DOHH2 (cell line): ENCODE measurements around the gene GNB3.

Experiments
- H3F3A ChIP-seq: fragments of 200-600 bp; sonication (generic), shearing (Covaris generic); 2 replicates; pipeline ENCODE4 v1.6.0; 2016; ENCODE audit warnings: antibody characterized with exemption, mild to moderate bottlenecking; ENCODE audit not compliant: control insufficient read depth, insufficient read depth
- H3K27ac ChIP-seq: fragments of 200-600 bp; sonication (generic); 2 replicates; pipeline ENCODE4 v1.5.1; 2014; ENCODE audit warnings: low read depth, mild to moderate bottlenecking, low read length, moderate library complexity
- H3K27me3 ChIP-seq: fragments of 200-600 bp; sonication (generic); 2 replicates; pipeline ENCODE4 v1.6.1; 2014; ENCODE audit warnings: mild to moderate bottlenecking, low read length, mixed read lengths; ENCODE audit not compliant: control insufficient read depth
- H3K36me3 ChIP-seq: fragments of 200-600 bp; sonication (generic); 2 replicates; pipeline ENCODE4 v1.6.1; 2014; ENCODE audit warnings: mild to moderate bottlenecking, low read length, moderate library complexity, mixed read lengths; ENCODE audit not compliant: control insufficient read depth
- H3K4me1 ChIP-seq: fragments of 200-600 bp; sonication (generic); 2 replicates; pipeline ENCODE4 v1.6.1; 2014; ENCODE audit warnings: mild to moderate bottlenecking, low read length, mixed read lengths; ENCODE audit not compliant: control insufficient read depth
- H3K4me2 ChIP-seq: fragments of 200-600 bp; sonication (generic); 2 replicates; pipeline ENCODE4 v1.6.0; 2014; ENCODE audit warnings: mild to moderate bottlenecking, low read length, moderate library complexity
- H3K4me3 ChIP-seq: fragments of 200-600 bp; sonication (generic); 2 replicates; pipeline ENCODE4 v1.5.1; 2014; ENCODE audit warnings: mild to moderate bottlenecking, low read length, mixed read lengths
- H3K79me2 ChIP-seq: fragments of 200-600 bp; sonication (generic); 2 replicates; pipeline ENCODE4 v1.6.1; 2014; ENCODE audit warnings: mild to moderate bottlenecking, low read length, mixed read lengths; ENCODE audit not compliant: control insufficient read depth
- H3K9me2 ChIP-seq: fragments of 200-600 bp; sonication (generic); replicated peaks from 2 replicates; pipeline ENCODE4 v1.6.1; 2014; ENCODE audit warnings: mild to moderate bottlenecking, low read length, mixed read lengths; ENCODE audit not compliant: control insufficient read depth
- H3K9me3 ChIP-seq: fragments of 200-600 bp; sonication (generic); 2 replicates; pipeline ENCODE4 v1.6.1; 2014; ENCODE audit warnings: antibody characterized with exemption, low read length, mixed read lengths; ENCODE audit not compliant: control insufficient read depth, insufficient read depth
- H4K20me1 ChIP-seq: fragments of 200-600 bp; sonication (generic); 2 replicates; pipeline ENCODE4 v1.6.0; 2014; ENCODE audit warnings: low read depth, mild to moderate bottlenecking, antibody characterized with exemption, low read length, moderate library complexity; ENCODE audit not compliant: control insufficient read depth, insufficient read depth
- EZH2phosphoT487 ChIP-seq: fragments of 200-600 bp; sonication (generic); IDR thresholded peaks from 2 replicates; pipeline ENCODE4 v1.6.1; 2017; ENCODE audit warnings: borderline replicate concordance, mild to moderate bottlenecking, antibody characterized with exemption, low read length, moderate library complexity, mixed read lengths
- TF ChIP-seq, protein P1 (sequence below): fragments of 200-600 bp; sonication (generic); IDR thresholded peaks from one replicate; pipeline ENCODE4 v1.5.1; 2014; ENCODE audit warnings: antibody characterized with exemption, mild to moderate bottlenecking, low read depth, low read length; ENCODE audit not compliant: poor library complexity, severe bottlenecking

The GNB3 gene

GRCh38 chr12:6826125-6826733, 14.5 kb upstream of the GNB3 start:
- Histone ChIP-seq H3K36me3 (no peaks in the 10 kb centered on the region), H3K4me2 (no peak overlapping the region), H3K9me3 (no peaks in the 10 kb centered on the region), H4K20me1 (no peaks in the 10 kb centered on the region), H3K4me1 (peaks cover 27% of the 10 kb centered on the region), H3K79me2 (no peaks in the 10 kb centered on the region), H3K27ac (no peak overlapping the region), H3K9me2 (no peaks in the 10 kb centered on the region), H3F3A (no peaks in the 10 kb centered on the region), H3K27me3 (peaks cover 91% of the 10 kb centered on the region), H3K4me3 (no peak overlapping the region)
- TF ChIP-seq EZH2phosphoT487, result no peak

GRCh38 chr12:6826734-6827436, 13.8 kb upstream of the GNB3 start:
- Histone ChIP-seq H3K27me3 (peaks cover 95% of the 10 kb centered on the region), H3K36me3 (no peaks in the 10 kb centered on the region), H3K79me2 (no peaks in the 10 kb centered on the region), H3K4me1 (peaks cover 22% of the 10 kb centered on the region), H3F3A (no peaks in the 10 kb centered on the region), H3K9me2 (no peaks in the 10 kb centered on the region), H4K20me1 (no peaks in the 10 kb centered on the region), H3K4me3 (no peak overlapping the region), H3K4me2 (peak overlapping the region; percentile 42), H3K9me3 (no peaks in the 10 kb centered on the region), H3K27ac (no peak overlapping the region)
- TF ChIP-seq EZH2phosphoT487, result no peak
- TF ChIP-seq, protein P1, sequence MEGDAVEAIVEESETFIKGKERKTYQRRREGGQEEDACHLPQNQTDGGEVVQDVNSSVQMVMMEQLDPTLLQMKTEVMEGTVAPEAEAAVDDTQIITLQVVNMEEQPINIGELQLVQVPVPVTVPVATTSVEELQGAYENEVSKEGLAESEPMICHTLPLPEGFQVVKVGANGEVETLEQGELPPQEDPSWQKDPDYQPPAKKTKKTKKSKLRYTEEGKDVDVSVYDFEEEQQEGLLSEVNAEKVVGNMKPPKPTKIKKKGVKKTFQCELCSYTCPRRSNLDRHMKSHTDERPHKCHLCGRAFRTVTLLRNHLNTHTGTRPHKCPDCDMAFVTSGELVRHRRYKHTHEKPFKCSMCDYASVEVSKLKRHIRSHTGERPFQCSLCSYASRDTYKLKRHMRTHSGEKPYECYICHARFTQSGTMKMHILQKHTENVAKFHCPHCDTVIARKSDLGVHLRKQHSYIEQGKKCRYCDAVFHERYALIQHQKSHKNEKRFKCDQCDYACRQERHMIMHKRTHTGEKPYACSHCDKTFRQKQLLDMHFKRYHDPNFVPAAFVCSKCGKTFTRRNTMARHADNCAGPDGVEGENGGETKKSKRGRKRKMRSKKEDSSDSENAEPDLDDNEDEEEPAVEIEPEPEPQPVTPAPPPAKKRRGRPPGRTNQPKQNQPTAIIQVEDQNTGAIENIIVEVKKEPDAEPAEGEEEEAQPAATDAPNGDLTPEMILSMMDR, result no peak

DNA sequence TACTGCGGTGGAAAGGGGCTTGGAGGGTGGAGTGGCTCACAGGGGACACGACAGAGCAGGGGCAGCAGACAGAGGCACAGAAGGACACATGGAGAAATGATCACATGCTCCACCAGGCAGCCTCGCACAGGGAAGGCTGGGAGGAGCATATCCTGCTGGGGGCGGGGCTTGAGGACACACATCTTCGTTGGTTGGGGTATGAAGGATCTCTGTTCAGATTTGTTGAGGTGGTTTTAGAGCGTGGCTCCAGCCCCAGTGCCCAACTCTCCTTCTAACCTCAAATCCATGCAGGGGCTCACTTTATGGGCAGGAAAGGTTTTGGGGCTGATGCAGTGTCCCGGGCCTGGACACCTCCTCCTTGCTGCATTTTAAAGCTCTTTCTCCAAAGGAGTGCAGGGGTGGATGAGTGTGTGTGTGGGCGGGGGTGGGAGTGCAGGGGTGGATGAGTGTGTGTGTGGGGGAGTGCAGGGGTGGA, 13.3 kb upstream of the GNB3 start:
- Histone ChIP-seq H4K20me1 (no peaks in the 10 kb centered on the region), H3K9me2 (no peaks in the 10 kb centered on the region), H3K27ac (no peak overlapping the region), H3K36me3 (no peaks in the 10 kb centered on the region), H3K79me2 (no peaks in the 10 kb centered on the region), H3K27me3 (peaks cover 92% of the 10 kb centered on the region), H3K4me2 (peak overlapping the region; percentile 42), H3F3A (no peaks in the 10 kb centered on the region), H3K4me1 (peaks cover 21% of the 10 kb centered on the region), H3K9me3 (no peaks in the 10 kb centered on the region), H3K4me3 (no peak overlapping the region)
- TF ChIP-seq, protein P1, result no peak
- TF ChIP-seq EZH2phosphoT487, result no peak
